H7 (cell line): ENCODE results near the gene ITIH5. TPM values are rescaled to one million over a fixed set of nuclear protein-coding genes. Genes with fewer than 3 reads are reported as not detected.
"Not testable (repeated sequence)": the region's sequence is repeated elsewhere in the genome, so short reads cannot be mapped to it uniquely, and the experiment has no call there.

Source experiments
- DNase-seq: peaks from one replicate; pipeline ENCODE4 v3.0.0; 2012
- H3K27me3 ChIP-seq: 2 replicates; pipeline ENCODE4 v1.6.0; 2011; ENCODE audit warnings: mild to moderate bottlenecking, low read length; ENCODE audit not compliant: control insufficient read depth, insufficient read depth
- H3K36me3 ChIP-seq: replicated peaks from 2 replicates; pipeline ENCODE4 v1.5.1; 2011; ENCODE audit warnings: low read length; ENCODE audit not compliant: control insufficient read depth, insufficient read depth
- H3K4me3 ChIP-seq: 2 replicates; pipeline ENCODE4 v1.5.1; 2011; ENCODE audit warnings: low read depth, mild to moderate bottlenecking, control low read depth, low read length, moderate library complexity; ENCODE audit not compliant: insufficient read depth
- total RNA-seq: library from RNA; depleted of rRNA; stranded (reverse); fragments of >200 nt; shearing (Covaris generic); gene quantifications from 2 replicates; pipeline ENCODE4 v1.2.3, GENCODE V29; 2014

Gene ITIH5
- total RNA-seq, 1 experiment from 2014 or later: 1.9 TPM

DNA sequence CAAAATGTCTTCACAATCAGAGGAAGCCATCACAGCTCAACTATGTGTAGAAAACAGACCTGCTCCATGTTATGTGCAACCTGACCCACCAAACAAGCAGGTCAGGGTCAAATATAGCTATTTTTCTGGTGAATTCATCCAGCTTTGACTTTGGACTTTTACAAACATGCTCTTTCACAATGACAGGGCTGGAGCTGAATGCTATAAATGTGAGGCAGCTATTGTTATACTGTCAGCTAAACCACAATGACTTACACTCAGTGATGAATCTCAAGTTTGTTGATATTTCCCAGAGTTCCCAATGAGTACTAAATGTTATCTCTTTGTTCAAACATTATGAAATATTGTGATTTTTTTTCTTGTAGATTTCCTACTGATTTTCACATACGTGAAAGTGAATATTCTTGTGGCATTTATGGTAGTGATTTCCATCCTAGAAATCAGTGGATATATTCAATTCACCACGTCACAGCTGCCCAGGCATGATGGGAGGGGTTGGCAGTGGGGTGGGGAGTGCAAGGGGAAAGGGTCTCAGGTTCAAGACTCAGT lies 33.9 kb upstream of the ITIH5 start:
- no peak for DNase-seq

DNA sequence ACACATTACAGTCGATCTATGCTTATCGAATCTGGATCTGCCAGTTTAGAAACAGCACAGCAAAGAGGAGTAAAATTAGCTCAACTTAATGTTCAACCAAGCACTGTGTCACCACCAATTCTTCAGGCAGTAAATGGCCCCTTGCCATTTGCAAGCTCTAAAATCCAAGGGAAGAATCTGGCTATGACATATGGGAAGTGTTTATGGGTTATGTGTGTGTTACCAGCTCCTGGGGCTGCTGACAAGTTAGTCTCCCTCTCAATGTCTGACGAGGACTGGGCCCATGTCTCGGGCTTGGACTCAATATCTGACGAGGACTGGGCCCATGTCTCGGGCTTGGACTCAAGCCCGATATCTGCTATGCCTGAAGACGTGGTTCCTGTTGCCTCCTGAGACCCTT lies 30.7 kb upstream of the ITIH5 start:
- DNase-seq: no peak
- H3K4me3 ChIP-seq: no peak overlapping the region
- no peaks in the 10 kb centered on the region for H3K27me3 ChIP-seq
- H3K36me3 ChIP-seq: no peaks in the 10 kb centered on the region

More for the DNA sequence above, 33.9 kb upstream of the ITIH5 start:
- Histone ChIP-seq H3K4me3 (no peak overlapping the region), H3K36me3 (no peaks in the 10 kb centered on the region), H3K27me3 (no peaks in the 10 kb centered on the region)

DNA sequence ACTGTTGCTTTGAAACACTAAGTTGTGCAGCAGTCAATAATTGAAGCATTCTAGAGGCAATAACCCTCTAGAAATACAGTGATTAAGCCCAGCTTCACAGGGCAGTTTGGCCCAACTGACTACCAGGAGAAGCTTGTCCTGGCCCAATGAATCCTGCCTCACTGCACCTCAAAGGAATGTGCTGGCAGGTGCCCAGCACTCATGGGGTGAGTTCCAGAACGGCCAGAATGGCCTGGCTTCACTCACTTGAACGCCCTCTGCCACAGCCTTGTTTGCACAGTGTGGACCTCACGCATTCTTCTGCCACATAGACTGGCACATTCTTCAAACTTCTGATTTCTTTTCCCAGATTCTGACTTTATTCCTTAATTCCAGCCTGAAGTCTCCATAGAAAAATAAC lies 29.8 kb upstream of the ITIH5 start:
- DNase-seq: no peak
- Histone ChIP-seq H3K27me3 (no peaks in the 10 kb centered on the region), H3K4me3 (no peak overlapping the region), H3K36me3 (no peaks in the 10 kb centered on the region)

DNA sequence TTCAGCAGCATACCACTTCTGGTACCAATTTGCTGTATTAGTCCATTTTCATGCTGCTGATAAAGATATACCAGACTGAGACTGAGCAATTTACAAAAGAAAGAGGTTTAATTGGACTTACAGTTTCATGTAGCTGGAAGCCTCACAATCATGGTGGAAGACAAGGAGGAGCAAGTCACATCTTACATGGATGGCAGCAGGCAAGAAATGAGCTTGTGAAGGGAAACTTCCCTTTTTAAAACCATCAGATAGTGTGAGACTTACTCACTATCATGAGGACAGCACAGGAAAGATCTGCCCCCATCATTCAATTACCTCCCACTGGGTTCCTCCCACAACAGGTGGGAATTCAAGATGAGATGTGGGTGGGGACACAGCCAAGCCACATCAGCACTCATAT lies 26.4 kb upstream of the ITIH5 start:
- H3K36me3 ChIP-seq, DNase-seq, H3K4me3 ChIP-seq, H3K27me3 ChIP-seq: not testable (repeated sequence)

DNA sequence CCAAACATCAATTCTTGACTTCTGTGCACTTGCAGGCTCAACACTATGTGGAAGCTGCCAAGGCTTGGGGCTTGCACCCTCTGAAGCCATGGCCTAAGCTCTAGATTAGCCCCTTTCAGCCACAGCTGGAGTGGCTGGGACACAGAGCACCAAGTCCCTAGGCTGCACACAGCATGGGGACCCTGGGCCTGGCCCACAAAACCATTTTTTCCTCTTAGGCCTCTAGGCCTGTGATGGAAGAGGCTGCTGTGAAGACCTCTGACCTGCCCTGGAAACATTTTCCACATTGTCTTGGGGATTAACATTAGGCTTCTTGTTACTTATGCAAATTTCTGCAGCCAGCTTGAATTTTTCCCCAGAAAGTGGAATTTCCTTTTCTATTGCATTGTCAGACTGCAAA lies 25.6 kb upstream of the ITIH5 start:
- not testable (repeated sequence) for H3K4me3 ChIP-seq, DNase-seq, H3K27me3 ChIP-seq, H3K36me3 ChIP-seq

DNA sequence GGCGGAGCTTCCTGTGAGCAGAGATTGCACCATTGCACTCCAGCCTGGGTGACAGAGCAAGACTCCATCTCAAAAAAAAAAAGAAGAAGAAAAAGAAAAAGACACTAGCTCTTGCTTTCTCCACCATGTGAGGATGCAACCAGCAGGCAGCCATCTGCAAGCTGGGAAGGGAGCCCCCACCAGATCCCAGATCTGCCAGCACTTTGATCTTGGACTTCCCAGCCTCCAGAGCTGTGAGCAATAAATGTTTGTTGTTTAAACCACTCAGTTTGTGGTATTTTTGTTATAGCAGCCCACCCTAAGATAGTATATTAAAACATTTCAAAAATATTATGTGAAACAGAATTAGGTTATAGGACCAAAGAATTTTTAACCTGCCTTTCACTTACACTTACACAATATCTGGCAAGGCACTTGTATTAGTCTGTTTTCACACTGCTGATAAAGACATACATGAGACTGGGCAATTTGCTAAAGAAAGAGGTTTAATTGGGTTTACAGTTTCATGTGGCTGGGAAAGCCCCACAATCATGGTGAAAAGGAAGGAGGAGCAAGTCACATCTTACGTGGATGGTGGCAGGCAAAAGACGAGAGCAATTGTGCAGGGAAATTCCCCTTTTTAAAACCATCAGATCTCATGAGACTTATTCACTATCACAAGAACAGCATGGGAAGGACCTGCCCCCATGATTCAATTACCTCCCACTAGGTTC lies 24.3 kb upstream of the ITIH5 start:
- not testable (repeated sequence) for DNase-seq, H3K4me3 ChIP-seq, H3K36me3 ChIP-seq, H3K27me3 ChIP-seq

DNA sequence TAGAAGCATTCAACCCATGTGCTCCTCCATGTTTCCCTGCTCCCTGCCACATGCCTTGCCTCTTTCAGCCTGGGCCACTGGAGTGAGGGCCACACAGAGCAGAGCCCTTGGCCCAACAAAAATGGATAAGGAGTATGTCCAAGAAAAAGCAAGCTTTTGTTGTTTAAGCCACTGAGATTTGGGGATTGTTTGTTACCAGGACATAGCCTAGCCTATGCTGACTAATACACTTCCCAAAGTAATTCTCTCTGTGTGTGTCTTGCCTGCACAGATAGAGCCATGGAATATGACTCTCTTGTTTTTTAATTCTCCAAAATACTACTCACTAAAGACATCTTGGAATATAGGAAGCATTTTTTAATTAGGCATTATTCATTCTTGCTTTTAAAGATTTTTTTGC lies 22.8 kb upstream of the ITIH5 start:
- H3K27me3 ChIP-seq: no peaks in the 10 kb centered on the region
- no peaks in the 10 kb centered on the region for H3K36me3 ChIP-seq
- no peak for DNase-seq
- H3K4me3 ChIP-seq: no peak overlapping the region

DNA sequence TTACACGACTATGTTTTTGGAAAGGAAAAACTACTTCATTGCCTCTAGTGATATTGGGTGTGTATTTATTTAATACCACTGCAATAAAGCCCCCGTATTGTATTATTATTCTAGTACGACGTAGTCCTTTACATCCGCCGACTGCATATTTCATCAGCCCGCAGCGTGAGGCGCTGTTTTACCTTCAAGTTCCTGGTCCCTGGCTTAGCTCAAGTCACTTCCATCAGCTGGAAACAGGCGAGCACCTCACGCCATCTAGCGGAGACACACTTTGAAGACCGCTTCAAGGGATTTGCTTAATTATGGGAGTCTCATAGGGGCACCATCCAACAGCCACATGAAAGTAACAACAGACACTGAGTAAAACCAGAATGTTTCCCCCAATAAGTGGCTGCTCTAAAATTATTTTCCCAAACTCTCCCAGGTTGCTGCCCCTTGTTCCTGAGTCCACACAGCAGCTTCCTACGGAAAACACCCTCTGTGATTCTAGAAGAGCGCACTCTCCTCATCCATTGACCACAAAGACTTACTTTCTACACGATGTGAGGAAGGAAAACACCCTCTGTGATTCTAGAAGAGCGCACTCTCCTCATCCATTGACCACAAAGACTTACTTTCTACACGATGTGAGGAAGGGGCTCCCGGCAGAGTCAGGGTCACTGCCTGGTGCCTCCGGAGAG lies 20.6 kb upstream of the ITIH5 start:
- Histone ChIP-seq H3K36me3 (no peaks in the 10 kb centered on the region), H3K4me3 (no peak overlapping the region), H3K27me3 (no peaks in the 10 kb centered on the region)
- peak; percentile 73 for DNase-seq

DNA sequence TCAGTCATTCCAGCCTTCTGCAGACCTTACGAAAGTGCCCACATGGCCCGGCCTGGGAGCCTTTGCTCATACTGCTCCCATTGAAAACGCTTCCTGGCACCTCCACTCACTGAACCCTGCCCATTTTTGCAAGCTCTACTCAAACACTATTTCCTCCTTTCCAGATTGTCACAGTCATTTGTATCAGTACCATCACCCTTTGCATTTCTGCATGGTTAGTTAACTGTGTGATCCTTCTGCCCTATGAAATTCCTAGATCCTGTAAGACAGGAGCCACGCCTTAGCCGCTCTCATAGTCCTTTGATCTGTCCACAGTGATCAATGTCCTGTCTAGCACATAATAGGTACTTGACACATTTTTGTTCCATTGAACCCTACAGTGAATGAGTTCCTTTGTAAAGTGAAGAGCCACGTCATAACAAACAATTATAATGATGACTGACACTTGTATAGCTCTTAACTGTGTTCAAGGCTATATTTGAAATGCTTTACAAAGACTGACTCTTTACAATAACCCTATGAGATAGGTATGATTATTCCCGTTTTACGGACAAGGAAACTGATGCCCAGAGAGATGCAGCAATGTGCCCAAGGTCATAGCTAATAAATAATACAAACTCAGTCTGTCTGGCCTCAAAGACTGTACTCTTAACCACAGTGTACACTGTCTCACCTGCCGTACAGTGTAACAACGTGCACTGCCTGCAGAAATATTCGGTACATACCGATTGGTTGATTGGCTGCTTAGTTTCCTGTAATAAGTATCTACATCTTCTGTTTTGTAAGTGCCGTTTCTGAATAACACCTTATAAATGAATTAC lies 19.8 kb upstream of the ITIH5 start:
- Histone ChIP-seq H3K36me3 (no peaks in the 10 kb centered on the region), H3K27me3 (no peaks in the 10 kb centered on the region), H3K4me3 (no peak overlapping the region)
- DNase-seq: no peak

DNA sequence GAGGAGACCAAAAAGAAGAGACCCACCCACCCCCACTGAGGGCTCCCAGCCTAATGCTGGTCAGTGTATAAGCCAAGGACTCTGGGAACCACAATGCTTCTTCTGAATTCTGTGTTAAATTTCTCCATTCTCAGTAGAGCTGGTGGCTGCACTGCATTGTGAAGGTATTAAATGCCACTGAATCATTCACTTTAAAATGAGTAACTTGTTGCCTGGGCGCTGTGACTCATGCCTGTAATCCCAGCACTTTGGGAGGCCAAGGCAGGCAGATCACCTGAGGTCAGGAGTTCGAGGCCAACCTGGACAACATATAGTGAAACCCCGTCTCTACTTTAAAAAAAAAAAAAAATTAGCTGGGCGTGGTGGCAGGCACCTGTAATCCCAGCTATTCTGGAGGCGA lies 13.3 kb upstream of the ITIH5 start:
- H3K36me3 ChIP-seq, DNase-seq, H3K27me3 ChIP-seq, H3K4me3 ChIP-seq: not testable (repeated sequence)

DNA sequence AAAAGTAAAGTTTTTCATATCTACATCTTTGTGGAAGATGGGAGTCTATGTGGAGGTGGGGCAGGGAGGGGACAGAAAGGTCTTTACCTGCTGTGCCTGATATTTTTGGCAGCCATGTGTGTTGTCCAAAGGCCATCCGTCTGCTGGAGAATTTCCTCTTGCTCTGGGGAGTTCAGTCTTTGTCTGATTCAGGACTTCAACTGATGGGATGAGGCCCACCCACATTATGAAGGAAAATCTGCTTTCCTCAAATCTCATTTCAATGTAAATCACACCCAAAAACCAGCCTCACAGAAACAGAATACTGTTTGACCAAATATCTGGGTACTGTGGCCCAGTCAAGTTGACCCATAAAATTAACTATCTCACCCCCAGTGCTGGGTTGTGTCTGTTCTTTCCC lies 12.5 kb upstream of the ITIH5 start:
- Histone ChIP-seq H3K4me3 (no peak overlapping the region), H3K27me3 (no peaks in the 10 kb centered on the region), H3K36me3 (no peaks in the 10 kb centered on the region)
- no peak for DNase-seq

DNA sequence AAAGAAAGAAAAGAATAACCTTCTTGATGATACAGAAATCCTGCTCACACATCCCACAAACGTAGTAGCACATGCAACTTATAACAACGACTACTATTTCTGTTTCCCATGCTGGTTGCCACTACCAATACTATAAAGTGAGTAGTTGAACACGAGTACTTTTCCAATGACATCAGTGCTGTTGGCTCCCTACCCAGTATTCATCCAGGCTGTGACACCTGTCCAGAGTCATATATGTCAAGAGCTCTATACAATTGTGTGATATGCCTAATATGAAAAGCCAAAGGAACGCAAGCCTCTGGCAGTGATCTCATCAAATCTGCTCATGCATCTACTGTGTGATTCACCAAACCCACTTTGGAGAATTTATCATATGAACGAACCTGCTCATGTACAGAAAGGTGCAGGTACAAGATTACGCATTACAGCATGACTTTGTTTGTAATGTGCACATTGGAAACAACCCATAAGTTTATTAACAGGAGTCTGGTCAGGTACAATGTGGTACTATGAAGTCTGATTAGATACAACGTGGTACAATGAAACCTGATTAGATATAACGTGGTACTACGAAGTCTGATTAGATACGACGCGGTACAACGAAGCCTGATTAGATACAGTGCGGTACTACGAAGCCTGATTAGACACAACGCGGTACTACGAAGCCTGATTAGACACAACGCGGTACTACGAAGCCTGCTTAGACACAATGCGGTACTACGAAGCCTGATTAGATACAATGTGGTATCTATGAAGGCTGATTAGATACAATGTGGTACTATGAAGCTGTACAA lies 5.8 kb upstream of the ITIH5 start:
- no peak for DNase-seq
- no peak overlapping the region for H3K4me3 ChIP-seq
- H3K27me3 ChIP-seq: peaks cover 2% of the 10 kb centered on the region; the same call in 1 of the 2 replicates
- H3K36me3 ChIP-seq: no peaks in the 10 kb centered on the region

DNA sequence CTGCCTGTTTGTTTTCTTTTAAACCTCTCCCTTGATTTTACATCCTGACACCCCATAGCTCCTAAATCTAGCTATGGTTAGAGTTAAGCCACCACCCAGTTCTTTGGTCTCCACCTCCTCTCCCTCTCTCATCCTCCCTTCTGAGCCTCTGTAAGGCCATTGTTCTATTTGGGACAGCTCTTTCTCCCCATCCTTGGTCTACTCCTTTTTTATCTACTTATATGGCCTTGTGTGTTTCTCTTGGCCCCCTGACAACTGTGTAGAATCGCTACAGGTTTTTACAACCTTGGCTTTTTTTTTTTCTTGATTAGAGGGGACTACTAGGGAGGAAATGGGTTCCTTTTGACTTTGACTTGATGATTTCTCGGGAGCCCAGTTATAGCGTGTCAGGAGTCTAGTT lies 3.4 kb upstream of the ITIH5 start:
- Histone ChIP-seq H3K27me3 (peaks cover 18% of the 10 kb centered on the region), H3K36me3 (no peaks in the 10 kb centered on the region), H3K4me3 (no peak overlapping the region)

More for the DNA sequence above, 3.4 kb upstream of the ITIH5 start:
- DNase-seq: no peak
